GM12878 (cell line): ENCODE data around the gene SMARCAL1. TPM values are rescaled to one million over a fixed set of nuclear protein-coding genes. Genes with fewer than 3 reads are reported as not detected.

ENCODE experiments used
- ATAC-seq: fragments of 200-7000 bp; cut with Tn5 transposase; 3 replicates; pipeline ENCODE4 v1.9.1; 2020; ENCODE audit warnings: mild to moderate bottlenecking, moderate library complexity
- BruUV-seq: library from RNA; stranded (reverse); fragments of 400-500 nt; replicated peaks from 2 replicates; lab custom pipeline; 2021; lab: Mats Ljungman, UMichigan
- CTCF ChIA-PET: fragments of 300-600 bp; sonication (Branson Sonifier 250); formaldehyde crosslinking; extraction: SDS; loops from one replicate; lab custom pipeline; 2021; ENCODE audit warnings: inconsistent platforms; lab: Yijun Ruan, JAX
- POLR2A ChIA-PET: fragments of 350-600 bp; formaldehyde crosslinking; extraction: SDS; loops from one replicate; lab custom pipeline; 2021; ENCODE audit warnings: inconsistent platforms; lab: Charles Lee
- RAD21 ChIA-PET: fragments of 300-600 bp; sonication (Branson Sonifier 250); formaldehyde crosslinking; loops from one replicate; lab custom pipeline; 2023; ENCODE audit warnings: antibody characterized with exemption; ENCODE audit not compliant: unreplicated experiment; lab: Charles Lee
- SMC1A ChIA-PET: fragments of 300-600 bp; sonication (Branson Sonifier 250); formaldehyde crosslinking; loops from one replicate; lab custom pipeline; 2023; ENCODE audit not compliant: unreplicated experiment, uncharacterized antibody; lab: Charles Lee
- DNase-seq: peaks from one replicate; pipeline ENCODE4 v3.0.0-alpha.2; 2011; ENCODE audit warnings: low read depth, low spot score
- FAIRE-seq: peaks from 3 replicates; lab custom pipeline; 2011; peaks lifted over from hg19 to GRCh38; lab: Jason Lieb, UNC
- H2AFZ ChIP-seq: 2 replicates; pipeline ENCODE4 v1.6.0; 2011; ENCODE audit warnings: low read depth, low read length, control low read depth; ENCODE audit not compliant: control insufficient read depth
- H3K27ac ChIP-seq: 2 replicates; pipeline ENCODE4 v1.5.1; 2011; ENCODE audit warnings: control low read depth; ENCODE audit not compliant: control insufficient read depth, insufficient read depth
- H3K27me3 ChIP-seq, 2 experiments: replicated peaks in 1 of 2; 2 replicates each; pipeline versions ENCODE4 v1.6.0 to v1.6.1; 2011; ENCODE audit warnings: low read length in 1 of 2; ENCODE audit not compliant: control insufficient read depth in 2 of 2, insufficient read depth in 2 of 2
- H3K36me3 ChIP-seq, 2 experiments: 2 replicates each; pipeline ENCODE4 v1.5.1; 2011; ENCODE audit warnings: low read length in 1 of 2; ENCODE audit not compliant: control insufficient read depth in 2 of 2, insufficient read depth in 2 of 2
- H3K4me1 ChIP-seq: 2 replicates; pipeline ENCODE4 v1.6.1; 2011; ENCODE audit warnings: mild to moderate bottlenecking, low read length, moderate library complexity, mixed read lengths; ENCODE audit not compliant: control insufficient read depth, insufficient read depth
- H3K4me2 ChIP-seq: 2 replicates; pipeline ENCODE4 v1.6.0; 2011; ENCODE audit warnings: control low read depth; ENCODE audit not compliant: control insufficient read depth, insufficient read depth
- H3K4me3 ChIP-seq: fragments of 200-600 bp; sonication (generic); 2 replicates; pipeline ENCODE4 v1.5.1; 2016
- H3K79me2 ChIP-seq: 2 replicates; pipeline ENCODE4 v1.6.0; 2011; ENCODE audit warnings: low read length; ENCODE audit not compliant: control insufficient read depth, insufficient read depth
- H3K9ac ChIP-seq: 2 replicates; pipeline ENCODE4 v1.8.0; 2011; ENCODE audit warnings: low read length, control low read depth, mixed read lengths; ENCODE audit not compliant: control insufficient read depth, insufficient read depth
- H3K9me3 ChIP-seq: replicated peaks from 3 replicates; pipeline ENCODE4 v1.5.1; 2011; ENCODE audit warnings: mild to moderate bottlenecking, low read length; ENCODE audit not compliant: control insufficient read depth, insufficient read depth
- H4K20me1 ChIP-seq: 2 replicates; pipeline ENCODE4 v1.6.0; 2011; ENCODE audit not compliant: control insufficient read depth, insufficient read depth
- CBFB ChIP-seq: IDR thresholded peaks from 2 replicates; pipeline ENCODE4 v1.6.1; 2016; ENCODE audit warnings: antibody characterized with exemption, low read depth
- JUND ChIP-seq: IDR thresholded peaks from 2 replicates; pipeline ENCODE4 v1.6.1; 2012; ENCODE audit warnings: low read depth, mild to moderate bottlenecking, low read length, improper control_type of control experiment, moderate library complexity
- KDM1A ChIP-seq: fragments of 200-600 bp; sonication (generic); IDR thresholded peaks from 2 replicates; pipeline ENCODE4 v1.6.1; 2016; ENCODE audit warnings: borderline replicate concordance
- NRF1 ChIP-seq: conservative IDR thresholded peaks from 2 replicates; pipeline ENCODE4 v1.6.1; 2011; ENCODE audit warnings: mild to moderate bottlenecking, low read depth, low read length, improper control_type of control experiment
- STAT1 ChIP-seq: fragments of 450-650 bp; conservative IDR thresholded peaks from 2 replicates; pipeline ENCODE4 v1.6.1; 2014; ENCODE audit warnings: antibody characterized with exemption, mild to moderate bottlenecking
- SUZ12 ChIP-seq: fragments of 200-600 bp; sonication (generic); IDR thresholded peaks from one replicate; pipeline ENCODE4 v1.6.1; 2018; ENCODE audit warnings: antibody characterized with exemption, mild to moderate bottlenecking; ENCODE audit not compliant: unreplicated experiment
- WGBS: methylation state at CpG from one replicate; pipeline ENCODE4 v1.1.6; 2016; ENCODE audit warnings: low lambda C conversion rate; ENCODE audit not compliant: insufficient replicate concordance, insufficient coverage; ENCODE audit errors: missing lambda C conversion rate; 5-methylcytosine and 5-hydroxymethylcytosine counted together
- in situ Hi-C: fragments of 300-500 bp; cut with MboI; formaldehyde crosslinking; loops from 9 replicates; pipeline ENCODE4 v1.14.3; 2018; ENCODE audit warnings: mixed read lengths
- intact Hi-C: fragments of 100-400 bp; cut with micrococcal nuclease; formaldehyde crosslinking; loops from one replicate; pipeline ENCODE4 v1.14.2; 2022; ENCODE audit not compliant: unreplicated experiment
- polyA plus RNA-seq, 11 experiments: library from polyadenylated mRNA; depleted of rRNA in 4 of 11; unstranded in 6 of 11; stranded (reverse) in 5 of 11; fragments of >200 nt; fragmentation: Nextera tagmentation in 4 of 11; fragmentation: Illumina TruSeq in 1 of 11; extraction: Ambion mirVana in 4 of 11; extraction: Trizol in 1 of 11; gene quantifications; 1 replicate in 1 of 11; 2 replicates in 10 of 11; pipeline versions ENCODE4 v1.2.1 to v1.2.3, GENCODE V29; 2011 to 2016; ENCODE audit warnings: inconsistent platforms in 2 of 11, missing spikeins in 2 of 11, low read depth in 1 of 11
- total RNA-seq, 4 experiments: library from RNA; depleted of rRNA in 3 of 4; stranded (reverse); fragments of >200 nt in 3 of 4; fragmentation: Illumina TruSeq in 1 of 4; extraction: Trizol in 1 of 4; gene quantifications; 2 replicates each; pipeline versions ENCODE4 v1.2.1 to v1.2.3, GENCODE V29; 2013 to 2021
- TF ChIP-seq, protein P1 (sequence below): fragments of 450-650 bp; formaldehyde crosslinking; IDR thresholded peaks from 2 replicates; pipeline ENCODE4 v1.4.0; 2020; ENCODE audit warnings: mild to moderate bottlenecking, moderate library complexity
- TF ChIP-seq, protein P2 (sequence below): fragments of 450-650 bp; IDR thresholded peaks from 2 replicates; pipeline ENCODE4 v1.6.1; 2017; ENCODE audit warnings: antibody characterized with exemption, mild to moderate bottlenecking, moderate library complexity
- TF ChIP-seq, protein P3 (sequence below): fragments of 450-650 bp; IDR thresholded peaks from 2 replicates; pipeline ENCODE4 v1.6.1; 2017; ENCODE audit warnings: mild to moderate bottlenecking, low read depth, inconsistent platforms; ENCODE audit not compliant: poor library complexity, severe bottlenecking

Gene SMARCAL1
- total and polyA plus RNA-seq, 10 of the 15 experiments (the other 5 are each of a cell fraction or from before 2014, with no cell fraction given), result 10.8 to 32.9 (median 21.8) TPM

DNA sequence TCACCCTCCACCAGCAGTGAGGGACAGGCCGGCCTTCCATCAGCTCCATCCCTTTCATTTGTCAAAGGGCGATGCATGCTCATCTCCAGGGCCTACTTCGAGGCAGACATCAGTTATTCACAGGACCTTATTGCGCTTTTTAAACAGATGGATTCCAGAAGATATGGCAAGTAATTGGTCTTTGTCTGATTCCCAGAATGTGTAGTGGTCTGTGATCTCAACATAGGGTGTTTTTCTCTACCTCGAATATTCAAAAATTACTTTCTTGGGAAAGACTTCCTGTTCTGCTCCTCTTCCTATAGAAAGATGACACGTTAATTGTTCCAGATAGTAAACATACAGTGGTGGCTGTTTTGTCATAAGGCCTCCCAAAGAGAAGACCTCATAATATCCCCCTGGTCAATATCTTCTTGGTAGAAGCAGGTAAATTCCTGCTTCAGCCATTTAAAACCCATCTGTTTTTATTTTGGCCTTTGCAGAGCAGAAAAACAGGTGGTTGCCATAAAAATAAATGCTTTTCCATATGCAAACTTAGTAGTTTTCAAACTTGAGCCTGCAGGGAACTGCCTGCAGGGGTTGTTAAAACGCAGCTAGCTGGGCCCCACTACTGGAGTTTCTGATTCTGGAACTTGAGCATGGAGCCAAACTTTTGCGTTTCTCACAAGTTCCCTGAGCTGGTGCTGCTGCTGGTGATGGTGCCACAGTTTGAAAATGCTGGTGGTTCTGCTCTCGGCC is 8.2 kb downstream of the SMARCAL1 start:
- WGBS, result 90% methylated on average over 9 of the region's 9 CpGs
- Histone ChIP-seq H3K9ac (no peak overlapping the region), H3K27me3 (no peaks in the 10 kb centered on the region), H3K36me3 (peaks cover 10 to 36% of the 10 kb centered on the region in 2 experiments), H4K20me1 (no peaks in the 10 kb centered on the region), H2AFZ (no peak overlapping the region), H3K9me3 (peaks cover 6% of the 10 kb centered on the region; the same call in 2 of the 3 replicates), H3K4me1 (peaks cover 13% of the 10 kb centered on the region), H3K4me2 (no peak overlapping the region), H3K27ac (no peak overlapping the region), H3K79me2 (no peaks in the 10 kb centered on the region), H3K4me3 (no peak overlapping the region)
- TF ChIP-seq JUND (no peak), NRF1 (no peak), STAT1 (no peak), KDM1A (no peak), CBFB (no peak), SUZ12 (no peak)
- TF ChIP-seq, protein P1, sequence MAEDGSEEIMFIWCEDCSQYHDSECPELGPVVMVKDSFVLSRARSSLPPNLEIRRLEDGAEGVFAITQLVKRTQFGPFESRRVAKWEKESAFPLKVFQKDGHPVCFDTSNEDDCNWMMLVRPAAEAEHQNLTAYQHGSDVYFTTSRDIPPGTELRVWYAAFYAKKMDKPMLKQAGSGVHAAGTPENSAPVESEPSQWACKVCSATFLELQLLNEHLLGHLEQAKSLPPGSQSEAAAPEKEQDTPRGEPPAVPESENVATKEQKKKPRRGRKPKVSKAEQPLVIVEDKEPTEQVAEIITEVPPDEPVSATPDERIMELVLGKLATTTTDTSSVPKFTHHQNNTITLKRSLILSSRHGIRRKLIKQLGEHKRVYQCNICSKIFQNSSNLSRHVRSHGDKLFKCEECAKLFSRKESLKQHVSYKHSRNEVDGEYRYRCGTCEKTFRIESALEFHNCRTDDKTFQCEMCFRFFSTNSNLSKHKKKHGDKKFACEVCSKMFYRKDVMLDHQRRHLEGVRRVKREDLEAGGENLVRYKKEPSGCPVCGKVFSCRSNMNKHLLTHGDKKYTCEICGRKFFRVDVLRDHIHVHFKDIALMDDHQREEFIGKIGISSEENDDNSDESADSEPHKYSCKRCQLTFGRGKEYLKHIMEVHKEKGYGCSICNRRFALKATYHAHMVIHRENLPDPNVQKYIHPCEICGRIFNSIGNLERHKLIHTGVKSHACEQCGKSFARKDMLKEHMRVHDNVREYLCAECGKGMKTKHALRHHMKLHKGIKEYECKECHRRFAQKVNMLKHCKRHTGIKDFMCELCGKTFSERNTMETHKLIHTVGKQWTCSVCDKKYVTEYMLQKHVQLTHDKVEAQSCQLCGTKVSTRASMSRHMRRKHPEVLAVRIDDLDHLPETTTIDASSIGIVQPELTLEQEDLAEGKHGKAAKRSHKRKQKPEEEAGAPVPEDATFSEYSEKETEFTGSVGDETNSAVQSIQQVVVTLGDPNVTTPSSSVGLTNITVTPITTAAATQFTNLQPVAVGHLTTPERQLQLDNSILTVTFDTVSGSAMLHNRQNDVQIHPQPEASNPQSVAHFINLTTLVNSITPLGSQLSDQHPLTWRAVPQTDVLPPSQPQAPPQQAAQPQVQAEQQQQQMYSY, result no peak
- TF ChIP-seq, protein P2, sequence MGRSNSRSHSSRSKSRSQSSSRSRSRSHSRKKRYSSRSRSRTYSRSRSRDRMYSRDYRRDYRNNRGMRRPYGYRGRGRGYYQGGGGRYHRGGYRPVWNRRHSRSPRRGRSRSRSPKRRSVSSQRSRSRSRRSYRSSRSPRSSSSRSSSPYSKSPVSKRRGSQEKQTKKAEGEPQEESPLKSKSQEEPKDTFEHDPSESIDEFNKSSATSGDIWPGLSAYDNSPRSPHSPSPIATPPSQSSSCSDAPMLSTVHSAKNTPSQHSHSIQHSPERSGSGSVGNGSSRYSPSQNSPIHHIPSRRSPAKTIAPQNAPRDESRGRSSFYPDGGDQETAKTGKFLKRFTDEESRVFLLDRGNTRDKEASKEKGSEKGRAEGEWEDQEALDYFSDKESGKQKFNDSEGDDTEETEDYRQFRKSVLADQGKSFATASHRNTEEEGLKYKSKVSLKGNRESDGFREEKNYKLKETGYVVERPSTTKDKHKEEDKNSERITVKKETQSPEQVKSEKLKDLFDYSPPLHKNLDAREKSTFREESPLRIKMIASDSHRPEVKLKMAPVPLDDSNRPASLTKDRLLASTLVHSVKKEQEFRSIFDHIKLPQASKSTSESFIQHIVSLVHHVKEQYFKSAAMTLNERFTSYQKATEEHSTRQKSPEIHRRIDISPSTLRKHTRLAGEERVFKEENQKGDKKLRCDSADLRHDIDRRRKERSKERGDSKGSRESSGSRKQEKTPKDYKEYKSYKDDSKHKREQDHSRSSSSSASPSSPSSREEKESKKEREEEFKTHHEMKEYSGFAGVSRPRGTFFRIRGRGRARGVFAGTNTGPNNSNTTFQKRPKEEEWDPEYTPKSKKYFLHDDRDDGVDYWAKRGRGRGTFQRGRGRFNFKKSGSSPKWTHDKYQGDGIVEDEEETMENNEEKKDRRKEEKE, result no peak
- TF ChIP-seq, protein P3, sequence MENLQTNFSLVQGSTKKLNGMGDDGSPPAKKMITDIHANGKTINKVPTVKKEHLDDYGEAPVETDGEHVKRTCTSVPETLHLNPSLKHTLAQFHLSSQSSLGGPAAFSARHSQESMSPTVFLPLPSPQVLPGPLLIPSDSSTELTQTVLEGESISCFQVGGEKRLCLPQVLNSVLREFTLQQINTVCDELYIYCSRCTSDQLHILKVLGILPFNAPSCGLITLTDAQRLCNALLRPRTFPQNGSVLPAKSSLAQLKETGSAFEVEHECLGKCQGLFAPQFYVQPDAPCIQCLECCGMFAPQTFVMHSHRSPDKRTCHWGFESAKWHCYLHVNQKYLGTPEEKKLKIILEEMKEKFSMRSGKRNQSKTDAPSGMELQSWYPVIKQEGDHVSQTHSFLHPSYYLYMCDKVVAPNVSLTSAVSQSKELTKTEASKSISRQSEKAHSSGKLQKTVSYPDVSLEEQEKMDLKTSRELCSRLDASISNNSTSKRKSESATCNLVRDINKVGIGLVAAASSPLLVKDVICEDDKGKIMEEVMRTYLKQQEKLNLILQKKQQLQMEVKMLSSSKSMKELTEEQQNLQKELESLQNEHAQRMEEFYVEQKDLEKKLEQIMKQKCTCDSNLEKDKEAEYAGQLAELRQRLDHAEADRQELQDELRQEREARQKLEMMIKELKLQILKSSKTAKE, result no peak
- intact Hi-C loops, result no loop called here
- POLR2A ChIA-PET, result no interaction called here
- SMC1A ChIA-PET, result no interaction called here
- RAD21 ChIA-PET, result no interaction called here
- CTCF ChIA-PET, result interaction anchor here (1.2 to 1.8 kb wide), 3 partner anchors 16 to 28 kb away, joined by 3 to 9 read pairs (median 5); no protein-coding TSS in a partner anchor
- ATAC-seq (no peak), DNase-seq (no peak), FAIRE-seq (no peak)
- in situ Hi-C loops, result no loop called here
- BruUV-seq, result no TSS peak
